K562 (cell line): Measurements from ENCODE around the gene LMTK2. TPM values are rescaled to one million over a fixed set of nuclear protein-coding genes. Genes with fewer than 3 reads are reported as not detected.

ENCODE experiments used
- ARNT ChIP-seq, 2 experiments: fragments of 450-650 bp; IDR thresholded peaks; 2 replicates each; pipeline ENCODE4 v1.6.1; 2016; ENCODE audit warnings: mild to moderate bottlenecking in 1 of 2
- BDP1 ChIP-seq: IDR thresholded peaks from 3 replicates; pipeline ENCODE4 v1.6.1; 2011; ENCODE audit not compliant: insufficient read length, insufficient read depth
- ETS2 ChIP-seq: IDR thresholded peaks from 2 replicates; pipeline ENCODE4 v1.6.1; 2016; ENCODE audit warnings: borderline replicate concordance, missing genetic modification characterization, mild to moderate bottlenecking, moderate library complexity, missing compliant biosample characterization; ENCODE audit not compliant: poor library complexity, severe bottlenecking
- HCFC1 ChIP-seq: IDR thresholded peaks from 2 replicates; pipeline ENCODE4 v1.6.1; 2012; ENCODE audit warnings: low read depth, low read length, improper control_type of control experiment
- KDM4B ChIP-seq, 2 experiments: fragments of 450-650 bp in 1 of 2; sonication (generic) in 1 of 2; IDR thresholded peaks; 2 replicates each; pipeline ENCODE4 v1.6.1; 2016 to 2017; ENCODE audit warnings: borderline replicate concordance in 2 of 2, antibody characterized with exemption in 1 of 2, low read depth in 1 of 2, mild to moderate bottlenecking in 1 of 2
- KLF1 ChIP-seq: fragments of 450-650 bp; IDR thresholded peaks from 2 replicates; pipeline ENCODE4 v1.6.1; 2016; ENCODE audit warnings: missing genetic modification characterization, missing compliant biosample characterization
- MTA3 ChIP-seq: fragments of 450-650 bp; formaldehyde crosslinking; IDR thresholded peaks from 2 replicates; pipeline ENCODE4 v1.6.1; 2017; ENCODE audit warnings: mild to moderate bottlenecking, borderline replicate concordance
- NCOA6 ChIP-seq: fragments of 450-650 bp; IDR thresholded peaks from 2 replicates; pipeline ENCODE4 v1.6.1; 2017; ENCODE audit warnings: mild to moderate bottlenecking
- RBFOX2 ChIP-seq: fragments of 200-400 bp; formaldehyde crosslinking; IDR thresholded peaks from 2 replicates; pipeline ENCODE4 v1.6.1; 2017; ENCODE audit warnings: low read depth, mild to moderate bottlenecking, low read length, moderate library complexity
- RNF2 ChIP-seq: sonication (generic); IDR thresholded peaks from 2 replicates; pipeline ENCODE4 v1.6.1; 2016
- XRCC3 ChIP-seq: fragments of 450-650 bp; IDR thresholded peaks from 2 replicates; pipeline ENCODE4 v1.6.1; 2017; ENCODE audit warnings: mild to moderate bottlenecking, moderate library complexity
- ZFP91 ChIP-seq: sonication (generic); formaldehyde crosslinking; IDR thresholded peaks from 2 replicates; pipeline ENCODE4 v1.8.0; 2022; ENCODE audit warnings: mild to moderate bottlenecking, missing genetic modification reagents
- ZFX ChIP-seq: sonication (generic); formaldehyde crosslinking; IDR thresholded peaks from 2 replicates; pipeline ENCODE4 v1.8.0; 2022; ENCODE audit warnings: mild to moderate bottlenecking, missing genetic modification reagents, moderate library complexity
- ZNF75A ChIP-seq: fragments of 450-650 bp; formaldehyde crosslinking; IDR thresholded peaks from 2 replicates; pipeline ENCODE4 v1.4.0; 2020; ENCODE audit warnings: mild to moderate bottlenecking
- polyA plus RNA-seq, 8 experiments: library from polyadenylated mRNA; depleted of rRNA in 4 of 8; stranded (reverse) in 5 of 8; unstranded in 3 of 8; fragments of >200 nt; fragmentation: Nextera tagmentation in 2 of 8; fragmentation: Illumina TruSeq in 1 of 8; extraction: Ambion mirVana in 2 of 8; extraction: Trizol in 1 of 8; gene quantifications; 2 replicates each; pipeline versions ENCODE4 v1.2.1 to v1.2.3, GENCODE V29; 2011 to 2014; ENCODE audit warnings: inconsistent platforms in 1 of 8, missing spikeins in 1 of 8
- total RNA-seq, 7 experiments: library from RNA; depleted of rRNA in 6 of 7; stranded (reverse); fragments of >200 nt in 6 of 7; fragmentation: Illumina TruSeq in 2 of 7; extraction: Trizol in 2 of 7; gene quantifications; 2 replicates each; pipeline versions ENCODE4 v1.2.1 to v1.2.3, GENCODE V29; 2011 to 2021; ENCODE audit warnings: low replicate concordance in 1 of 7
- TF ChIP-seq, protein P1 (sequence below): fragments of 250-450 bp; sonication (Bioruptor Pico); IDR thresholded peaks from 2 replicates; pipeline ENCODE4 v1.4.0; 2020
- TF ChIP-seq, protein P2 (sequence below): sonication (generic); formaldehyde crosslinking; IDR thresholded peaks from 2 replicates; pipeline ENCODE4 v1.9.0; 2022; ENCODE audit warnings: mild to moderate bottlenecking, missing genetic modification reagents
- TF ChIP-seq, protein P3 (sequence below), 2 experiments: fragments of 450-650 bp in 1 of 2; IDR thresholded peaks; 2 replicates each; pipeline ENCODE4 v1.6.1; 2011 to 2017; ENCODE audit warnings: low read depth in 2 of 2, antibody characterized with exemption in 1 of 2, borderline replicate concordance in 1 of 2, low read length in 1 of 2, mild to moderate bottlenecking in 1 of 2, mixed read lengths in 1 of 2; ENCODE audit not compliant: control insufficient read depth in 1 of 2
- TF ChIP-seq, protein P4 (sequence below): IDR thresholded peaks from 3 replicates; pipeline ENCODE4 v1.6.1; 2011; ENCODE audit warnings: borderline replicate concordance, mild to moderate bottlenecking, moderate library complexity; ENCODE audit not compliant: insufficient read length; ENCODE audit errors: extremely low read depth

LMTK2 gene
- total and polyA plus RNA-seq, 9 of the 15 experiments (the other 6 are each of a cell fraction or from before 2014, with no cell fraction given): 0.78 to 16.4 (median 6.3) TPM

GRCh38 chr7:98106647-98107312, at the start of gene LMTK2 (continued):
- TF ChIP-seq, protein P1, sequence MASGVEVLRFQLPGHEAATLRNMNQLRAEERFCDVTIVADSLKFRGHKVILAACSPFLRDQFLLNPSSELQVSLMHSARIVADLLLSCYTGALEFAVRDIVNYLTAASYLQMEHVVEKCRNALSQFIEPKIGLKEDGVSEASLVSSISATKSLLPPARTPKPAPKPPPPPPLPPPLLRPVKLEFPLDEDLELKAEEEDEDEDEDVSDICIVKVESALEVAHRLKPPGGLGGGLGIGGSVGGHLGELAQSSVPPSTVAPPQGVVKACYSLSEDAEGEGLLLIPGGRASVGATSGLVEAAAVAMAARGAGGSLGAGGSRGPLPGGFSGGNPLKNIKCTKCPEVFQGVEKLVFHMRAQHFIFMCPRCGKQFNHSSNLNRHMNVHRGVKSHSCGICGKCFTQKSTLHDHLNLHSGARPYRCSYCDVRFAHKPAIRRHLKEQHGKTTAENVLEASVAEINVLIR (CRISPR knock-in tag): peak; percentile 93
- no peak for TF ChIP-seq ZFP91 (CRISPR knock-in tag)
- no peak for TF ChIP-seq ZNF75A
- TF ChIP-seq, protein P2, sequence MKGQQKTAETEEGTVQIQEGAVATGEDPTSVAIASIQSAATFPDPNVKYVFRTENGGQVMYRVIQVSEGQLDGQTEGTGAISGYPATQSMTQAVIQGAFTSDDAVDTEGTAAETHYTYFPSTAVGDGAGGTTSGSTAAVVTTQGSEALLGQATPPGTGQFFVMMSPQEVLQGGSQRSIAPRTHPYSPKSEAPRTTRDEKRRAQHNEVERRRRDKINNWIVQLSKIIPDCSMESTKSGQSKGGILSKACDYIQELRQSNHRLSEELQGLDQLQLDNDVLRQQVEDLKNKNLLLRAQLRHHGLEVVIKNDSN (CRISPR knock-in tag): peak; percentile 99
- TF ChIP-seq, protein P3, sequence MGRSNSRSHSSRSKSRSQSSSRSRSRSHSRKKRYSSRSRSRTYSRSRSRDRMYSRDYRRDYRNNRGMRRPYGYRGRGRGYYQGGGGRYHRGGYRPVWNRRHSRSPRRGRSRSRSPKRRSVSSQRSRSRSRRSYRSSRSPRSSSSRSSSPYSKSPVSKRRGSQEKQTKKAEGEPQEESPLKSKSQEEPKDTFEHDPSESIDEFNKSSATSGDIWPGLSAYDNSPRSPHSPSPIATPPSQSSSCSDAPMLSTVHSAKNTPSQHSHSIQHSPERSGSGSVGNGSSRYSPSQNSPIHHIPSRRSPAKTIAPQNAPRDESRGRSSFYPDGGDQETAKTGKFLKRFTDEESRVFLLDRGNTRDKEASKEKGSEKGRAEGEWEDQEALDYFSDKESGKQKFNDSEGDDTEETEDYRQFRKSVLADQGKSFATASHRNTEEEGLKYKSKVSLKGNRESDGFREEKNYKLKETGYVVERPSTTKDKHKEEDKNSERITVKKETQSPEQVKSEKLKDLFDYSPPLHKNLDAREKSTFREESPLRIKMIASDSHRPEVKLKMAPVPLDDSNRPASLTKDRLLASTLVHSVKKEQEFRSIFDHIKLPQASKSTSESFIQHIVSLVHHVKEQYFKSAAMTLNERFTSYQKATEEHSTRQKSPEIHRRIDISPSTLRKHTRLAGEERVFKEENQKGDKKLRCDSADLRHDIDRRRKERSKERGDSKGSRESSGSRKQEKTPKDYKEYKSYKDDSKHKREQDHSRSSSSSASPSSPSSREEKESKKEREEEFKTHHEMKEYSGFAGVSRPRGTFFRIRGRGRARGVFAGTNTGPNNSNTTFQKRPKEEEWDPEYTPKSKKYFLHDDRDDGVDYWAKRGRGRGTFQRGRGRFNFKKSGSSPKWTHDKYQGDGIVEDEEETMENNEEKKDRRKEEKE (IDR thresholded peaks at IDR 0.05; ENCODE audit: borderline replicate concordance in 1 of 2, control insufficient read depth in 1 of 2, low read depth in 2 of 2, low read length in 1 of 2): no peak
- TF ChIP-seq ARNT (IDR thresholded peaks at IDR 0.05): no peak
- no peak for TF ChIP-seq BDP1
- peak; percentile 98 for TF ChIP-seq RBFOX2
- peak; percentile 76 for TF ChIP-seq HCFC1
- TF ChIP-seq MTA3: peak; percentile 80; the same call in 1 of the 2 replicates
- 0 out of 2 replicates have a peak, but pooled peaks have one; percentile 23 for TF ChIP-seq KLF1
- peak; percentile 75 for TF ChIP-seq ZFX (CRISPR knock-in tag)
- TF ChIP-seq KDM4B (IDR thresholded peaks at IDR 0.05; ENCODE audit: borderline replicate concordance in 2 of 2, low read depth in 1 of 2): no peak; a peak in 1 of 4 replicates
- TF ChIP-seq XRCC3: no peak
- peak; percentile 58; the same call in 1 of the 2 replicates for TF ChIP-seq NCOA6
- TF ChIP-seq, protein P4, sequence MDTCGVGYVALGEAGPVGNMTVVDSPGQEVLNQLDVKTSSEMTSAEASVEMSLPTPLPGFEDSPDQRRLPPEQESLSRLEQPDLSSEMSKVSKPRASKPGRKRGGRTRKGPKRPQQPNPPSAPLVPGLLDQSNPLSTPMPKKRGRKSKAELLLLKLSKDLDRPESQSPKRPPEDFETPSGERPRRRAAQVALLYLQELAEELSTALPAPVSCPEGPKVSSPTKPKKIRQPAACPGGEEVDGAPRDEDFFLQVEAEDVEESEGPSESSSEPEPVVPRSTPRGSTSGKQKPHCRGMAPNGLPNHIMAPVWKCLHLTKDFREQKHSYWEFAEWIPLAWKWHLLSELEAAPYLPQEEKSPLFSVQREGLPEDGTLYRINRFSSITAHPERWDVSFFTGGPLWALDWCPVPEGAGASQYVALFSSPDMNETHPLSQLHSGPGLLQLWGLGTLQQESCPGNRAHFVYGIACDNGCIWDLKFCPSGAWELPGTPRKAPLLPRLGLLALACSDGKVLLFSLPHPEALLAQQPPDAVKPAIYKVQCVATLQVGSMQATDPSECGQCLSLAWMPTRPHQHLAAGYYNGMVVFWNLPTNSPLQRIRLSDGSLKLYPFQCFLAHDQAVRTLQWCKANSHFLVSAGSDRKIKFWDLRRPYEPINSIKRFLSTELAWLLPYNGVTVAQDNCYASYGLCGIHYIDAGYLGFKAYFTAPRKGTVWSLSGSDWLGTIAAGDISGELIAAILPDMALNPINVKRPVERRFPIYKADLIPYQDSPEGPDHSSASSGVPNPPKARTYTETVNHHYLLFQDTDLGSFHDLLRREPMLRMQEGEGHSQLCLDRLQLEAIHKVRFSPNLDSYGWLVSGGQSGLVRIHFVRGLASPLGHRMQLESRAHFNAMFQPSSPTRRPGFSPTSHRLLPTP: no peak
- TF ChIP-seq RNF2: no peak
- TF ChIP-seq ETS2 (tag): no peak
